SHP77 (cell line): ENCODE measurements around the gene OPCML.

Experiments
- DNase-seq, 2 experiments: peaks; one replicate each; lab custom pipeline; 2025; lab: John Stamatoyannopoulos, UW

Gene OPCML

GRCh38 chr11:133133606-133134005 lies 398.7 kb downstream of the OPCML start:
- DNase-seq: no peak

- no peak for DNase-seq
These were observed 399.3 kb downstream of the OPCML start for GRCh38 chr11:133133050-133133449.

GRCh38 chr11:133127741-133128140 lies 404.6 kb downstream of the OPCML start:
- DNase-seq: no peak

GRCh38 chr11:133123796-133124195 lies 408.5 kb downstream of the OPCML start:
- DNase-seq: no peak

DNA sequence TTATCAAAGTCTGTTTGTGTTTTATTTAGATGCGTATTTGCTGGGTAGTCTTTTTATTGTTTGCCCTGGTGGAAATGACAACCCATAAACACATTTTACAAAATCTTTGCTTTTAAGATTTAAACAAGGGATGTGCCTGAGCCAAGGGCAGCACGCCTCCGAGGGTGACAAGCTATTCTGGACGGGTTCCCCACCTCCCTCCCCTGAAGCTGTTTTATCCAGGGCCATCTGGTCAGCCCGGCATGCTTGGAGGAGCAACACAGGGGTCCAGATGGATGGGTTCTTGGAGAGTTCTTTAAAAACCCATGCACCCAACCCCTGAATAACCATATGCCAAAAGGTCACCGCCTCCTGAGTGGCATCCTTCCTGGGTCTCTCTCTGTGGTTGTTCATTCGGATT lies 408.9 kb downstream of the OPCML start:
- no peak for DNase-seq

- DNase-seq: no peak
These were observed 410.0 kb downstream of the OPCML start for GRCh38 chr11:133122256-133122655.

DNA sequence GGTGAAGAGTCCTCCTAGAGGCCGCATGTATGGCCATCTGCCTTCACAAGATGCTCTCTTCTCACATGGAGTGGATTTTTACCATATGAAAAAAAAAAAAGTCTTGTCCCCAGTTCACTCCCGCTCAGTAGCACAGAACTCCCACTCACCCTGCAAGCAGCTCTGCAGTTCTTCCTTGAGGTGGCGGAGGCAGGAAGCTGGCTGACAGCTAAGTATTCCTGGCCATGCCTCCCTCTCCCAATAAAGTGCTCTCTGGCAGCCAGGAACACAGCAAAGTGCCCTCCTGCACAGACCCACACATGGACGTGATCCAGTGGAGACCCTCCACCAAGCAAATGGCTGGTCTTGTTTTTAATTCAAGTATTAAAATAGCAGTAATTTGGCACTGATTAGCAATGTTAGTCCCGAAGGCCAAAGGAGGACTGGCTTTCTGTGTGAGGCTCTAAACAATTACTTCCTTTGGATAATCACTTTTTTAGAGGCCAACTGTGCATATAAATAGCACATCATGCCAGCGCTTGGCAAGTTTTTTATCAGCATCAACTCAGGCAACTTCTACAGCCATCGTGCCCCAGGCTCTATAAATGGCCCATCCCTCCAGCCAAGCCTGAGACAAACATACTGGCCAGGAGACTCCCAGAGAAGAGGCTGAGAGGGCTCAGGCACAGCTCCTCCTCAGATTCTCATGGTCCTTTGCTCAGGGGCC lies 413.6 kb downstream of the OPCML start:
- DNase-seq: no peak

DNA sequence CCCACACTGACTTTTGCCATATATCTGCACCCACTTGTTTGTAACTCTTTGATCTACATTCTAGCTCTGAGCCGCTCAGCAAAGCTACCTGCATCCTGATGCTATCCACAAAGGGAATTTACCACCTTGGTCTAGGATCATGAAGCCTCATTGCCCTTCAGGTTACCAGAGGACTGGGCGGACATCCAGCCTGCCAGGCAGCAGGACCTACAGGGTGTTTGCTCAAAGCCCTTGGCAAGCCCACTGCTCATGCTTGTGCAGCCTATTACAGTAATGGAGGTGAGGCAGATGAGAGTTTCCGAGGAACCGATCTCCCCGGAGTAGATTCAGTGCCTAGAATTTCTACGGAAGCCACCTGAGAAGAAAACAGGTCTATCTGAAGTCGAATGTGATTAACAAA lies 417.2 kb downstream of the OPCML start:
- no peak for DNase-seq

GRCh38 chr11:133107763-133108162 lies 424.5 kb downstream of the OPCML start:
- no peak for DNase-seq

- DNase-seq: no peak
These were observed 425.2 kb downstream of the OPCML start for GRCh38 chr11:133107136-133107535.

DNA sequence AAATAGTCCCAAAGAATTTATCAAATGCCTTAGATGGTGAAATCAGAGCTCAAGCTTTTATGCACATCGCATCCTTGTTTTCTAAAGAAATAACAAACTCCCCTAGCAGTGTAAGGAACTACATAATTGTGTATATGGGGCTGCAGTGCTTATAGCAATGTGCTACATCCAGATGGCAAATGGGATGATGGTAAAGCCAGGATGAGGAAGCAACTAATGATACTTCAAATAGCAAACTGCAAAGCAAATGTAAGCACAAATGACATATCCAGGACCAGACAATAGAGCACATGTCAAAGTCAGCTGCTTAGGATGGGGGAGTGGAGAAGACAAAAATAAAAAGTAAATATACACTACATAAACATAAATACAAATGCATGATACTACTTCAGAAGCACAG lies 425.9 kb downstream of the OPCML start:
- DNase-seq: no peak

GRCh38 chr11:133104009-133104744 lies 428.1 kb downstream of the OPCML start:
- DNase-seq: no peak

DNA sequence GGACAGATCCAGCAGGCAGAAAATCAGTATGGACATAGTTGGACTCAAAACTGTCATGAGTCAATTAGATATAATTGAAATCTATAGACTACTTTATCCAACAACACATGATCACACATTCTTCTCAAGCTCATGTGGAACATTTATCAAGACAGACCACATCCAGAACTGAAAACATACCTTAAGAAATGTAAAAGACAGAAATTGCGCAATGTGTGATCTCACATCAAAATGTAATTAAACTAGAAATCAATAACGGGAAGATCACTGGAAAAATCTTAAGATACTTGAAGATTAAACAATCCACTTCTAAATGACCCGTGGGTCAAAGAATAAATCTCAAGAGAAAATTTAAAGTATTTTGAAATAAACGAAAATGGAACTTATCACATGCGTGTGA lies 435.3 kb downstream of the OPCML start:
- no peak for DNase-seq

GRCh38 chr11:133086518-133086917 lies 445.8 kb downstream of the OPCML start:
- no peak for DNase-seq

DNA sequence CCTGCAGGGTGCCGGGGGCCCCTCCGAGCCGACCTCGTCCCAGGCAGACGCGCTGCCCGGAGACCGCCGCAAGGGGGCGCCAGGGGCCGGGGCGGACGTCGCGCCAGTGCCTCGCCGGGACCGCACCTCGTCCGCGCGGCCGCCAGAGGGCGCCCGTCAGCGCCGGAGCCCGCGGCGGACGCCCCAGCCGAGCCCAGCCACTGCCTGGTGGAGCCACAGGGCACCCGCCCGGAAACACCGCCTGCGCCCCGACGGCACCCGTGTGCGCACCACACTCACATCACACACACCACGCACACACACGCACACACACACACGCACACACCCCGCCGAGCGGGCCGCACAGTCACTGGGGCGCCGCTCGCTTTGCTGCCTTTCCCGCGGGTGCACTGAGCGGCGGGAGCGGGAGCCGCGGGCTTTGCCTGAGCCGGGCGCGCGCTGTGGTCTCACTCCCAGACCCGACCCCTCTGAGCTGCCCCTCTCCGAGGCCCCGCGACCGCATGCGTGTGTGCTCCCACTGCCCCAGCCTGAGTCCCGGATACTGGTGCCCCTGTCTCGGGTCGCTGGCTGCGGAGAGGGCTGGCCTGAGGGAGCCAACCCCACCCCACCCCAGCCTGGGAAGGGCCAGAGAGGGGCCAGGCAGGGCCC lies 449.3 kb downstream of the OPCML start:
- peak in 1 of 2 experiments; percentile 10 for DNase-seq

GRCh38 chr11:133082453-133082781 lies 449.9 kb downstream of the OPCML start:
- no peak for DNase-seq

- DNase-seq: no peak
These were observed 450.4 kb downstream of the OPCML start for GRCh38 chr11:133081730-133082452.

DNA sequence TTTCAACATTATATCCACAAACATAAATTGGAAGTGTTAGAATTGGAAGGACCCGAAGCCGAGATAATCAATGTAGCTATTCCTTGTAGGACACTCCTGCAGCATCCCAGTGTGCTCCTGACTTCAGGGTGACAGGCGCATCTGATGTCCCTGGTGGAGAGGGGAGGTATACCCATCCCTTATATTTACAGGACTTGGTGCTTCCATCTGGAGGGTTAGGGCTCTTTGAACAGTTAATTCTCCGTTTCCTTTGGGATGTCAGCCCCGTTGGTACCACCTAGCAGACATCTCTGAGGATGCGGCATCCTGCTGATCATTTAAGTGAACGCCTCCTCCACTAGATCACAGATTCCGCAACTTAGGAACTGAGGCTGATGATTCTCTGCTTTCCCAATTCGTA lies 451.3 kb downstream of the OPCML start:
- DNase-seq: no peak

DNA sequence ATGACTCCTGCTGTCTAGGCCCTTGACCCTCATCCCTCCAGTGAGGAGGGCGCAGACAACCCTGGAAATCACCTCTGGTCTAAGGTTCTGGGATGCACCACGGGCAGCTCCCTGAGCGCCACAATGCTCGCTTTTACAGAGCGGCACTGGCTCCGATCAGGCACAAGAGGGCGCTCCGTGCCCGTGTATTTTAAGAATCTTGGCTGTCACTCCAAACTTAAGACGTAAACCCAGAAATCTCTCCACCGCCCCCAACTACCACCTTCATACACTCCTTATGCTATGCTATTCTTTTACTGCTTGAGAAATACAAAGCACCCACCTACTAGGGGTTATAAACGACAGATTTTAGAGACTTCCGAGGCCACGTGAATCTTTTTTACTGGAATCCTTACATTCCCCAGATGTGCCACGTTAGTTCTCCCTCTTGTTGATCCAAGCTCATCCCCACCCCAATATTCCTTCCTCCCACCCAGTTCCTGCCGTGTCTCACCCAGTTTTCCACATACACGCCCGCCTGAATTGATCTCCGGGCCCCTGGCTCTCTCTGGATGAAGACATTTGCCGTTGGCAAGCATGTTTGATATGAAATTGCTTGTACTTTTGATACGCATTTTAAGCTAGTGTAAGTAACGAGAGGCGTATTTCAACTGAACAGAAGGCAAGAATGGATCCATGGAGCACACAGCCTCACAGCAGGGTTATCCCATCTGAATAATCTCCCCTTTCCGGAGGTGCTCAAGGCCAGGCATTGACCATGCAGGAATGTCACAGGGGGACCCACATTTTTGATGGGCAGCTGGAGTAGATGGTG lies 453.5 kb downstream of the OPCML start:
- DNase-seq: peak in 1 of 2 experiments; percentile 10

- DNase-seq: no peak
These were observed 454.3 kb downstream of the OPCML start for GRCh38 chr11:133078012-133078411.

GRCh38 chr11:133075351-133075750 lies 456.9 kb downstream of the OPCML start:
- no peak for DNase-seq
